ENCODE measurements around the gene KCNMB4.

Gene KCNMB4

GRCh38 chr12:70365648-70366518, at the start of gene KCNMB4:
Gene KCNMB4 (plus strand): TSS chr12:70366290. CDS start chr12:70366735, 445 bp downstream.
- peak; percentile 57 for DNase-seq (ENCODE audit: low spot score)

GRCh38 chr12:70317781-70318180, 48.3 kb upstream of the KCNMB4 start:
- no peak for DNase-seq (ENCODE audit: low spot score)

GRCh38 chr12:70319605-70320004, 46.5 kb upstream of the KCNMB4 start:
- no peak for DNase-seq (ENCODE audit: low spot score)

- no peak for DNase-seq (ENCODE audit: low spot score)
Observed at GRCh38 chr12:70321191-70321590, 44.9 kb upstream of the KCNMB4 start.

GRCh38 chr12:70327541-70327940, 38.5 kb upstream of the KCNMB4 start:
- DNase-seq (ENCODE audit: low spot score), result no peak

- no peak for DNase-seq (ENCODE audit: low spot score)
Observed at GRCh38 chr12:70329728-70330127, 36.4 kb upstream of the KCNMB4 start.

GRCh38 chr12:70330158-70330557, 35.9 kb upstream of the KCNMB4 start:
- no peak for DNase-seq (ENCODE audit: low spot score)

- no peak for DNase-seq (ENCODE audit: low spot score)
Observed at GRCh38 chr12:70332236-70332635, 33.9 kb upstream of the KCNMB4 start.

- no peak for DNase-seq (ENCODE audit: low spot score)
Observed at GRCh38 chr12:70334742-70335141, 31.3 kb upstream of the KCNMB4 start.

GRCh38 chr12:70338531-70338930, 27.6 kb upstream of the KCNMB4 start:
- no peak for DNase-seq (ENCODE audit: low spot score)

GRCh38 chr12:70351076-70351475, 15.0 kb upstream of the KCNMB4 start:
- no peak for DNase-seq (ENCODE audit: low spot score)

- no peak for DNase-seq (ENCODE audit: low spot score)
Observed at GRCh38 chr12:70353780-70354660, 12.1 kb upstream of the KCNMB4 start.

- DNase-seq (ENCODE audit: low spot score), result no peak
Observed at GRCh38 chr12:70354787-70355186, 11.3 kb upstream of the KCNMB4 start.

GRCh38 chr12:70355972-70356371, 10.1 kb upstream of the KCNMB4 start:
- DNase-seq (ENCODE audit: low spot score), result no peak

- no peak for DNase-seq (ENCODE audit: low spot score)
Observed at GRCh38 chr12:70359458-70360197, 6.5 kb upstream of the KCNMB4 start.

- no peak for DNase-seq (ENCODE audit: low spot score)
Observed at GRCh38 chr12:70360218-70360617, 5.9 kb upstream of the KCNMB4 start.

- DNase-seq (ENCODE audit: low spot score), result no peak
Observed at GRCh38 chr12:70364695-70365397, 1.2 kb upstream of the KCNMB4 start.

GRCh38 chr12:70365398-70365647, 767 bp upstream of the KCNMB4 start:
- DNase-seq (ENCODE audit: low spot score), result no peak

GRCh38 chr12:70366581-70367257, 629 bp downstream of the KCNMB4 start:
- peak; percentile 58 for DNase-seq (ENCODE audit: low spot score)

GRCh38 chr12:70367258-70368141, 1.4 kb downstream of the KCNMB4 start:
- DNase-seq (ENCODE audit: low spot score), result no peak
